ENCODE results near the gene GRM5. TPM values are rescaled to one million over a fixed set of nuclear protein-coding genes. Genes with fewer than 3 reads are reported as not detected.
"Not testable (repeated sequence)": the region's sequence is repeated elsewhere in the genome, so short reads cannot be mapped to it uniquely, and the experiment has no call there.

GRM5 gene
- total RNA-seq, 1 donor from 2014 or later: not detected

DNA sequence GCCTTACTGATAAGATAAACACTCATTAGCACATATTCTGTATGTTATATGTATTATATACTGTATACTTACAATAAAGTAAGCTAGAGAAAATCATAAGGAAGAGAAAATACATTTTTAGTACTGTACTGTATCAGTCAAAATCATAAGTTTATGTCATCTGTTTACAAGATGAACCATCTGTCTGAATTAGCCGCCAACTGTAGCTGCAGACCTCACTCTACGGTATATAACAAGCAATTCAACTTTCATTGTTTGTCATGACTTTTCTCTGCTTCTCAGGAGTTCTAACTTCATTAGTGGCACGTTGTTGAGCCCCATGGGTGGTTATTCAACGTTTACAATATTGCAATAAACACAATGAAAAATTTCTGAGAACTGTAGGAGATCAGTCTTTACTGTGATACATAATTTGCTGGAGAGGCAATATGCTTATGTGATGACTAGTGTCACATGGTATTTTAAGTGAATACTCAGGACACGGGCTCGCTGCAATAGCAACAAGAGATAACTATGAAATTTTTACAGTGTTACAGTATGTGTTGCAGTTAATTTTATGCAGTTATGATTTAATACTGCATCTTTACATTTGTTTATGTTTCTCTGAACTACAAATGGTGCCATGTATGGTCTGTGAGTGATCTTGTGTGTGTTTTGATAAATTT lies 596.1 kb downstream of the GRM5 start:
- Histone ChIP-seq H2AFZ (replicated peaks) (no peak overlapping the region), H3K9ac (no peak overlapping the region), H3K4me3 (no peak overlapping the region), H3K36me3 (no peaks in the 10 kb centered on the region), H3K9me3 (ENCODE audit: low read depth) (no peaks in the 10 kb centered on the region), H3K79me2 (ENCODE audit: low read depth) (no peaks in the 10 kb centered on the region), H3K27ac (no peak overlapping the region), H3K27me3 (no peaks in the 10 kb centered on the region), H3K4me2 (no peak overlapping the region), H4K20me1 (ENCODE audit: low read depth) (no peaks in the 10 kb centered on the region), H3K4me1 (peaks cover 8% of the 10 kb centered on the region), H3F3A (ENCODE audit: low read depth) (no peaks in the 10 kb centered on the region)
- H3K4me3 Mint-ChIP-seq: no peak overlapping the region
- no peaks in the 10 kb centered on the region for H3K27me3 Mint-ChIP-seq (ENCODE audit: insufficient read depth, low read depth)
- H3K36me3 Mint-ChIP-seq: no peaks in the 10 kb centered on the region
- H3K4me1 Mint-ChIP-seq: no peaks in the 10 kb centered on the region
- no peak for DNase-seq (ENCODE audit: low spot score)
- no peak for TF ChIP-seq EZH2 (IDR thresholded peaks at IDR 0.05)
- TF ChIP-seq CTCF (IDR thresholded peaks at IDR 0.05): no peak
- no peak for TF ChIP-seq EZH2phosphoT487 (IDR thresholded peaks at IDR 0.05)
- no peaks in the 10 kb centered on the region for H3K9me3 Mint-ChIP-seq
- no peak overlapping the region for H3K27ac Mint-ChIP-seq

DNA sequence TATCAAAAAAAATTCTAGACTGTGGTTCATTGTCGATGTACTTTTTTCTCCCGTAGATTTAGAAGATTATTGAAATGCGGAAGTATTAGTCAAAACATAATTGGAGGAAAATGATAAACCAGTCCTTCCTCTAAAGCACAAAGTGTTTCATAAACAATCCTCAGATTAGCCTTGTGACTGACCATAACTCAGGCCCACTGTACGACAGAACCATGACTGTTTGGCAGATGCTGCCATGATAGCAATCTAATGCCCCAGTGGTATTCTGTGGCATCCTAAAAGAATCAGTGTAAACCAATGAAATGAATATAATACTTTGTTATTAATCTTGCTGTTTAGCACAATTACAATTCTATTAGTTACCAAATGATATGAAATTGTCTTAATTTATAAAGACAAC lies 601.3 kb downstream of the GRM5 start:
- no peaks in the 10 kb centered on the region for H3K27me3 ChIP-seq
- H3K9me3 Mint-ChIP-seq: peaks cover 4% of the 10 kb centered on the region
- no peak for DNase-seq (ENCODE audit: low spot score)
- H3K79me2 ChIP-seq (ENCODE audit: low read depth): no peaks in the 10 kb centered on the region
- H3F3A ChIP-seq (ENCODE audit: low read depth): no peaks in the 10 kb centered on the region
- H3K4me1 Mint-ChIP-seq: no peaks in the 10 kb centered on the region
- TF ChIP-seq EZH2phosphoT487 (IDR thresholded peaks at IDR 0.05) (no peak), CTCF (IDR thresholded peaks at IDR 0.05) (no peak), EZH2 (IDR thresholded peaks at IDR 0.05) (no peak)
- H3K27ac Mint-ChIP-seq: no peak overlapping the region
- H4K20me1 ChIP-seq (ENCODE audit: low read depth): no peaks in the 10 kb centered on the region
- H2AFZ ChIP-seq (replicated peaks): no peak overlapping the region
- H3K9ac ChIP-seq: no peak overlapping the region
- no peaks in the 10 kb centered on the region for H3K36me3 ChIP-seq
- H3K4me3 ChIP-seq: no peak overlapping the region
- H3K27ac ChIP-seq: no peak overlapping the region
- no peak overlapping the region for H3K4me2 ChIP-seq
- H3K4me3 Mint-ChIP-seq: no peak overlapping the region
- peaks cover 2% of the 10 kb centered on the region for H3K27me3 Mint-ChIP-seq (ENCODE audit: insufficient read depth, low read depth)
- no peaks in the 10 kb centered on the region for H3K4me1 ChIP-seq
- no peaks in the 10 kb centered on the region for H3K36me3 Mint-ChIP-seq
- H3K9me3 ChIP-seq (ENCODE audit: low read depth): no peaks in the 10 kb centered on the region

GRCh38 chr11:88463301-88463700 lies 602.5 kb downstream of the GRM5 start:
- H3K9me3 Mint-ChIP-seq; H3K4me3 ChIP-seq; H3F3A ChIP-seq (ENCODE audit: low read depth); H3K27me3 ChIP-seq; H3K79me2 ChIP-seq (ENCODE audit: low read depth); H3K4me3 Mint-ChIP-seq; H3K27me3 Mint-ChIP-seq (ENCODE audit: insufficient read depth, low read depth); H4K20me1 ChIP-seq (ENCODE audit: low read depth); H3K27ac ChIP-seq; H3K9me3 ChIP-seq (ENCODE audit: low read depth); H3K27ac Mint-ChIP-seq; H3K36me3 Mint-ChIP-seq; H2AFZ ChIP-seq (replicated peaks); DNase-seq (ENCODE audit: low spot score); H3K4me1 Mint-ChIP-seq; H3K36me3 ChIP-seq; H3K9ac ChIP-seq; H3K4me1 ChIP-seq; H3K4me2 ChIP-seq: not testable (repeated sequence)

GRCh38 chr11:88458047-88458446 lies 607.7 kb downstream of the GRM5 start:
- H3K27ac ChIP-seq; H3K4me2 ChIP-seq; H3K79me2 ChIP-seq (ENCODE audit: low read depth); DNase-seq (ENCODE audit: low spot score); H3K27me3 ChIP-seq; H3K36me3 ChIP-seq; H3F3A ChIP-seq (ENCODE audit: low read depth); H3K9me3 ChIP-seq (ENCODE audit: low read depth); H3K4me3 ChIP-seq; H3K36me3 Mint-ChIP-seq; H4K20me1 ChIP-seq (ENCODE audit: low read depth); H3K27ac Mint-ChIP-seq; H3K4me1 Mint-ChIP-seq; H3K4me1 ChIP-seq; H2AFZ ChIP-seq (replicated peaks); H3K27me3 Mint-ChIP-seq (ENCODE audit: insufficient read depth, low read depth); H3K4me3 Mint-ChIP-seq; H3K9me3 Mint-ChIP-seq; H3K9ac ChIP-seq: not testable (repeated sequence)

Measured in neural progenitor cell (in vitro differentiated cells).